ENCODE data around the gene ADRA2C. TPM values are rescaled to one million over a fixed set of nuclear protein-coding genes. Genes with fewer than 3 reads are reported as not detected.

ADRA2C gene
- total RNA-seq, 1 experiment from 2014 or later, result 28.1 TPM

DNA sequence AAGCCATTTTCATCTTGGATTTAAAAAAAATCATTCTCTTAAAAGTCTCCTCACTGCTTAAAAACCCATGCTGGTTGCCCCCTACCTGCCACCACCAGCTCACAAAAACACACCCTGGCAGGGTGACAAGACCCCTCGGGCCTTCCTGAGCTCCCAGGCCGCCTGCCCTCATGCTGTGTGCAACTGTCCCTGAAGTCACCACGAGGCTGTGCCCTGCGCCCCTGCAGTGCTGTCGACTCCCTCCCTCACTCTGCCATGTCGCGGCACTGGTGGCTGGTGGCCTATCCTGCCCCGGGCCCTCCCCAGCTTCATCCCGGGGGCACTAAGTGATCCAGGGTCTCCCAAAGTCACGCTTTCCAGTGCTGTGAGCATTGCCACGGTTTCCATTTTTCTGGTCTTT is 46.3 kb upstream of the ADRA2C start (continued):
- TF ChIP-seq, protein P1, sequence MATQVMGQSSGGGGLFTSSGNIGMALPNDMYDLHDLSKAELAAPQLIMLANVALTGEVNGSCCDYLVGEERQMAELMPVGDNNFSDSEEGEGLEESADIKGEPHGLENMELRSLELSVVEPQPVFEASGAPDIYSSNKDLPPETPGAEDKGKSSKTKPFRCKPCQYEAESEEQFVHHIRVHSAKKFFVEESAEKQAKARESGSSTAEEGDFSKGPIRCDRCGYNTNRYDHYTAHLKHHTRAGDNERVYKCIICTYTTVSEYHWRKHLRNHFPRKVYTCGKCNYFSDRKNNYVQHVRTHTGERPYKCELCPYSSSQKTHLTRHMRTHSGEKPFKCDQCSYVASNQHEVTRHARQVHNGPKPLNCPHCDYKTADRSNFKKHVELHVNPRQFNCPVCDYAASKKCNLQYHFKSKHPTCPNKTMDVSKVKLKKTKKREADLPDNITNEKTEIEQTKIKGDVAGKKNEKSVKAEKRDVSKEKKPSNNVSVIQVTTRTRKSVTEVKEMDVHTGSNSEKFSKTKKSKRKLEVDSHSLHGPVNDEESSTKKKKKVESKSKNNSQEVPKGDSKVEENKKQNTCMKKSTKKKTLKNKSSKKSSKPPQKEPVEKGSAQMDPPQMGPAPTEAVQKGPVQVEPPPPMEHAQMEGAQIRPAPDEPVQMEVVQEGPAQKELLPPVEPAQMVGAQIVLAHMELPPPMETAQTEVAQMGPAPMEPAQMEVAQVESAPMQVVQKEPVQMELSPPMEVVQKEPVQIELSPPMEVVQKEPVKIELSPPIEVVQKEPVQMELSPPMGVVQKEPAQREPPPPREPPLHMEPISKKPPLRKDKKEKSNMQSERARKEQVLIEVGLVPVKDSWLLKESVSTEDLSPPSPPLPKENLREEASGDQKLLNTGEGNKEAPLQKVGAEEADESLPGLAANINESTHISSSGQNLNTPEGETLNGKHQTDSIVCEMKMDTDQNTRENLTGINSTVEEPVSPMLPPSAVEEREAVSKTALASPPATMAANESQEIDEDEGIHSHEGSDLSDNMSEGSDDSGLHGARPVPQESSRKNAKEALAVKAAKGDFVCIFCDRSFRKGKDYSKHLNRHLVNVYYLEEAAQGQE (IDR thresholded peaks at IDR 0.05; ENCODE audit: low read depth), result no peak
- no peak for TF ChIP-seq RAD21 (IDR thresholded peaks at IDR 0.05; ENCODE audit: low read depth)

- POLR2A ChIA-PET, result no interaction called here
- H3K27me3 ChIP-seq (ENCODE audit: insufficient read depth, low read length), result no peaks in the 10 kb centered on the region
- CTCF ChIA-PET, result no interaction called here
Observed at GRCh38 chr4:3720466-3720865, 45.7 kb upstream of the ADRA2C start.

More at GRCh38 chr4:3720466-3720865, 45.7 kb upstream of the ADRA2C start:
- Histone ChIP-seq H3K4me2 (ENCODE audit: low read length) (no peak overlapping the region), H3K36me3 (ENCODE audit: control insufficient read depth in 1 of 2, insufficient read depth in 2 of 2, low read length in 2 of 2) (no peaks in the 10 kb centered on the region), H3K9me3 (ENCODE audit: control insufficient read depth in 1 of 2, insufficient read depth in 1 of 2, low read depth in 1 of 2, low read length in 2 of 2) (peaks cover 0 to 12% of the 10 kb centered on the region in 2 experiments; a peak in 1 of 4 replicates), H3K27ac (ENCODE audit: low read depth, low read length) (no peak overlapping the region), H3K9me2 (ENCODE audit: insufficient read depth) (no peaks in the 10 kb centered on the region), H3K9ac (ENCODE audit: low read length) (no peak overlapping the region), H2AFZ (ENCODE audit: low read depth, low read length, poor library complexity, severe bottlenecking) (no peak overlapping the region), H3K4me1 (ENCODE audit: control insufficient read depth in 1 of 2, insufficient read depth in 2 of 2, low read length in 2 of 2) (no peaks in the 10 kb centered on the region), H3K4me3 (replicated peaks in 1 of 2; ENCODE audit: low read depth in 1 of 2, low read length in 2 of 2) (no peak overlapping the region), H4K20me1 (ENCODE audit: insufficient read depth) (no peaks in the 10 kb centered on the region), H3K79me2 (ENCODE audit: insufficient read depth, low read length) (no peaks in the 10 kb centered on the region)
- TF ChIP-seq MAX (IDR thresholded peaks at IDR 0.05), result no peak
- ATAC-seq (no peak), DNase-seq (ENCODE audit: low read depth, low spot score) (no peak)
- intact Hi-C loops (cut with micrococcal nuclease), result no loop called here
- RAD21 ChIA-PET (ENCODE audit: low non-redundant PET in 1 of 2, low total read pairs in 2 of 2, uncharacterized antibody in 2 of 2, unreplicated experiment in 2 of 2), result no interaction called here
- no TSS peak for BruUV-seq (replicated peaks)

Data from HCT116 (cell line).